Mesenchymal stem cell (in vitro differentiated cells and primary cell): Measurements from ENCODE around the gene WRAP53.

Experiments
- DNase-seq: peaks from one replicate; pipeline ENCODE4 v3.0.0-alpha.2; 2013
- H2AFZ ChIP-seq: one replicate; pipeline ENCODE4 v1.6.1; 2013; ENCODE audit warnings: low read depth, mild to moderate bottlenecking, control low read depth, inconsistent platforms, low read length, moderate library complexity
- H2AK5ac ChIP-seq: 2 replicates; pipeline ENCODE4 v1.6.1; 2013; ENCODE audit warnings: low read length, moderate library complexity, mild to moderate bottlenecking, inconsistent platforms; ENCODE audit not compliant: severe bottlenecking
- H2BK120ac ChIP-seq: one replicate; pipeline ENCODE4 v1.6.1; 2013; ENCODE audit warnings: low read depth, mild to moderate bottlenecking, inconsistent platforms, low read length, moderate library complexity
- H2BK12ac ChIP-seq, 2 experiments: one replicate each; pipeline ENCODE4 v1.6.1; 2013; ENCODE audit warnings: inconsistent platforms in 2 of 2, low read length in 2 of 2, mild to moderate bottlenecking in 2 of 2, moderate library complexity in 2 of 2, control low read depth in 1 of 2
- H2BK15ac ChIP-seq: one replicate; pipeline ENCODE4 v1.6.1; 2013; ENCODE audit warnings: mild to moderate bottlenecking, low read depth, inconsistent platforms; ENCODE audit not compliant: poor library complexity, severe bottlenecking
- H2BK5ac ChIP-seq: 2 replicates; pipeline ENCODE4 v1.6.1; 2013; ENCODE audit warnings: low read depth, mild to moderate bottlenecking, low read length, control low read depth, inconsistent platforms; ENCODE audit not compliant: poor library complexity, severe bottlenecking
- H3K14ac ChIP-seq, 2 experiments: one replicate each; pipeline ENCODE4 v1.6.1; 2013; ENCODE audit warnings: inconsistent platforms in 2 of 2, low read length in 2 of 2, control low read depth in 1 of 2, mild to moderate bottlenecking in 1 of 2, moderate library complexity in 1 of 2
- H3K18ac ChIP-seq, 2 experiments: one replicate each; pipeline ENCODE4 v1.6.1; 2013; ENCODE audit warnings: inconsistent platforms in 2 of 2, low read length in 2 of 2, control low read depth in 1 of 2, low read depth in 1 of 2, mild to moderate bottlenecking in 1 of 2
- H3K23ac ChIP-seq, 2 experiments: one replicate each; pipeline ENCODE4 v1.6.1; 2013; ENCODE audit warnings: inconsistent platforms in 2 of 2, low read length in 2 of 2, mild to moderate bottlenecking in 2 of 2, moderate library complexity in 2 of 2, control low read depth in 1 of 2
- H3K27ac ChIP-seq: 2 replicates; pipeline ENCODE4 v1.5.1; 2013; ENCODE audit warnings: mild to moderate bottlenecking, moderate library complexity, low read length, control low read depth, inconsistent platforms; ENCODE audit not compliant: poor library complexity, severe bottlenecking
- H3K27me3 ChIP-seq, 2 experiments: 2 replicates each; pipeline versions ENCODE4 v1.6.1 to v1.7.0; 2013; ENCODE audit warnings: low read length in 2 of 2, mild to moderate bottlenecking in 2 of 2, moderate library complexity in 2 of 2, control low read depth in 1 of 2, inconsistent platforms in 1 of 2; ENCODE audit not compliant: control insufficient read depth in 1 of 2, insufficient read depth in 1 of 2
- H3K36me3 ChIP-seq, 2 experiments: 2 replicates each; pipeline versions ENCODE4 v1.6.1 to v1.7.0; 2013; ENCODE audit warnings: low read length in 2 of 2, control low read depth in 1 of 2, inconsistent platforms in 1 of 2, low read depth in 1 of 2, mild to moderate bottlenecking in 1 of 2; ENCODE audit not compliant: insufficient read depth in 2 of 2, control insufficient read depth in 1 of 2
- H3K4ac ChIP-seq, 2 experiments: one replicate each; pipeline ENCODE4 v1.6.1; 2013; ENCODE audit warnings: inconsistent platforms in 2 of 2, low read length in 2 of 2, mild to moderate bottlenecking in 2 of 2, moderate library complexity in 2 of 2, control low read depth in 1 of 2, low read depth in 1 of 2
- H3K4me1 ChIP-seq: 2 replicates; pipeline ENCODE4 v1.6.1; 2013; ENCODE audit warnings: low read depth, low read length, control low read depth; ENCODE audit not compliant: control insufficient read depth, insufficient read depth
- H3K4me2 ChIP-seq: 2 replicates; pipeline ENCODE4 v1.6.1; 2013; ENCODE audit warnings: low read length, mild to moderate bottlenecking, inconsistent platforms; ENCODE audit not compliant: poor library complexity, severe bottlenecking
- H3K4me3 ChIP-seq, 2 experiments: 2 replicates each; pipeline versions ENCODE4 v1.5.1 to v1.7.0; 2013; ENCODE audit warnings: low read length in 2 of 2, mild to moderate bottlenecking in 2 of 2, control low read depth in 1 of 2, low read depth in 1 of 2; ENCODE audit not compliant: insufficient read depth in 1 of 2
- H3K79me1 ChIP-seq: replicated peaks from 2 replicates; pipeline ENCODE4 v1.6.1; 2013; ENCODE audit warnings: mild to moderate bottlenecking, control low read depth, low read length, inconsistent platforms; ENCODE audit not compliant: poor library complexity, severe bottlenecking
- H3K9ac ChIP-seq: 2 replicates; pipeline ENCODE4 v1.7.0; 2013; ENCODE audit warnings: mild to moderate bottlenecking, low read length, moderate library complexity
- H3K9me3 ChIP-seq: 2 replicates; pipeline ENCODE4 v1.7.0; 2013; ENCODE audit warnings: mild to moderate bottlenecking, low read length; ENCODE audit not compliant: control insufficient read depth
- H4K8ac ChIP-seq: one replicate; pipeline ENCODE4 v1.6.1; 2013; ENCODE audit warnings: inconsistent platforms, mild to moderate bottlenecking, low read length, moderate library complexity
- H4K91ac ChIP-seq: one replicate; pipeline ENCODE4 v1.6.1; 2013; ENCODE audit warnings: mild to moderate bottlenecking, low read length, inconsistent platforms
- WGBS: methylation state at CpG from one replicate; pipeline ENCODE4 v1.1.7; 2013; ENCODE audit warnings: mixed read lengths; 5-methylcytosine and 5-hydroxymethylcytosine counted together

WRAP53 gene

DNA sequence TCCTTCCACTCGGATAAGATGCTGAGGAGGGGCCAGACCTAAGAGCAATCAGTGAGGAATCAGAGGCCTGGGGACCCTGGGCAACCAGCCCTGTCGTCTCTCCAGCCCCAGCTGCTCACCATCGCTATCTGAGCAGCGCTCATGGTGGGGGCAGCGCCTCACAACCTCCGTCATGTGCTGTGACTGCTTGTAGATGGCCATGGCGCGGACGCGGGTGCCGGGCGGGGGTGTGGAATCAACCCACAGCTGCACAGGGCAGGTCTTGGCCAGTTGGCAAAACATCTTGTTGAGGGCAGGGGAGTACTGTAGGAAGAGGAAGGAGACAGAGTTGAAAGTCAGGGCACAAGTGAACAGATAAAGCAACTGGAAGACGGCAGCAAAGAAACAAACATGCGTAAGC is 13.3 kb upstream of the WRAP53 start:
- H3K4me2 ChIP-seq, result no peak overlapping the region
- H3K9ac ChIP-seq, result no peak overlapping the region
- no peak overlapping the region for H3K23ac ChIP-seq
- no peak overlapping the region for H3K18ac ChIP-seq
- H3K27ac ChIP-seq, result no peak overlapping the region
- no peak overlapping the region for H3K4ac ChIP-seq
- H3K4me3 ChIP-seq, result no peak overlapping the region
- H3K14ac ChIP-seq, result no peak overlapping the region
- H2BK120ac ChIP-seq, result no peak overlapping the region
- peaks cover 45 to 59% of the 10 kb centered on the region in 2 experiments for H3K36me3 ChIP-seq
- H2AK5ac ChIP-seq, result no peak overlapping the region
- peaks cover 22% of the 10 kb centered on the region for H3K79me1 ChIP-seq
- no peak overlapping the region for H2BK5ac ChIP-seq
- H2BK15ac ChIP-seq, result no peak overlapping the region
- no peak overlapping the region for H2BK12ac ChIP-seq
- H4K8ac ChIP-seq, result no peak overlapping the region
- WGBS, result 91% methylated on average over 14 of the region's 14 CpGs
- no peak overlapping the region for H4K91ac ChIP-seq
- H3K9me3 ChIP-seq, result peaks cover 10% of the 10 kb centered on the region
- H3K27me3 ChIP-seq, result no peaks in the 10 kb centered on the region
- no peak overlapping the region for H2AFZ ChIP-seq
- no peak for DNase-seq
- peaks cover 7% of the 10 kb centered on the region for H3K4me1 ChIP-seq

DNA sequence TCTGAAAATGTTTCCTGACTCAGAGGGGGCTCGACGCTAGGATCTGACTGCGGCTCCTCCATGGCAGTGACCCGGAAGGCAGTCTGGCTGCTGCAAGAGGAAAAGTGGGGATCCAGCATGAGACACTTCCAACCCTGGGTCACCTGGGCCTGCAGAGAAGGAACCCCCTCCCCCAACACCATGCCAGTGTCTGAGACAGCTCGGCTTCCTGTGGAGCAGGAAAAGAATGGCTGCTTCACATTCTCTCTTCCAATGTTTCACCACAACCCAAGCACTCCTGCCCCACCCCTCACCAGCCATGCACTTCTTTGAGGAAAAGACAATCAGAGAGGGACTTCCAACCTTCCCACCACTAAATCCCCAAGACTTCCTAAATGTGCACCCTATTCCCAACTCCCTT is 11.7 kb upstream of the WRAP53 start:
- WGBS, result 92% methylated on average over 5 of the region's 5 CpGs
- H3K14ac ChIP-seq, result no peak overlapping the region
- peaks cover 10% of the 10 kb centered on the region for H3K9me3 ChIP-seq
- H2AK5ac ChIP-seq, result no peak overlapping the region
- no peak overlapping the region for H2BK12ac ChIP-seq
- peaks cover 22% of the 10 kb centered on the region for H3K79me1 ChIP-seq
- no peaks in the 10 kb centered on the region for H3K27me3 ChIP-seq
- H2AFZ ChIP-seq, result no peak overlapping the region
- H2BK15ac ChIP-seq, result no peak overlapping the region
- no peak overlapping the region for H3K27ac ChIP-seq
- no peak overlapping the region for H3K4me2 ChIP-seq
- no peak overlapping the region for H4K91ac ChIP-seq
- peaks cover 36 to 43% of the 10 kb centered on the region in 2 experiments for H3K36me3 ChIP-seq
- no peak overlapping the region for H3K18ac ChIP-seq
- H3K23ac ChIP-seq, result no peak overlapping the region
- H3K4me3 ChIP-seq, result no peak overlapping the region
- no peak overlapping the region for H2BK5ac ChIP-seq
- no peak overlapping the region for H3K4ac ChIP-seq
- DNase-seq, result no peak
- H3K4me1 ChIP-seq, result peaks cover 7% of the 10 kb centered on the region
- H3K9ac ChIP-seq, result no peak overlapping the region
- no peak overlapping the region for H2BK120ac ChIP-seq
- H4K8ac ChIP-seq, result no peak overlapping the region

DNA sequence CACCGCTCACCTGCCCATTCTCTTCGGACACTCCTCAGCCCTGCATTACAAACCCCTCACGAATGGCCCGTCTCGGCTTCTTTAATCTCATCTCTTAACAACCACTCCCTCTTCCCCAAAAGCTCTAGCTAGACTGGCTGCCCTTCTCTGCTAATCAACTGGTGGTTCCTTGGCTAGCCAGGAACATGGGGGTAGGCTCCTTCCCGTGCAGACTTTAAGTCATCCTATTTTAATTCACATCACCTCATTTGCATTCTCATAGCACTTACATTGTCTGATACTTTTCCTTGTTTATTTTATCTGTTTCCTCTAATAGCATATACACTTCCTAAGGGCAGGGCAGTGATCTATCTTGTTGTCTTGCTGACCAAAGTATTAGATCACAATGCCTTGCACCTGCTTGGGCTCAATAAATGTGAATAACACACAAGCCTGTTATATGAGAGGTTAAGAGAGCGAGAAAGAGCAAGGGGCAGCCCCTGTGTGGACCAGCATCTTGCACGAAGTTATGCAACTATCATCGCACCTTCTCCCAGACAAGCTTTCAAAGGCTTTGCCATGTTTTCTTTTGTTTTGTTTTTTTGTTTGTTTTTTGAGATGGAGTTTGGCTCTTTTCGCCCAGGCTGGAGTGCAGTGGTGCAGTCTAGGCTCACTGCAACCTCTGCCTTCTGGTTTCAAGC is 10.7 kb upstream of the WRAP53 start:
- Histone ChIP-seq H3K4ac (no peak overlapping the region), H3K4me3 (no peak overlapping the region), H3K79me1 (peaks cover 22% of the 10 kb centered on the region), H4K8ac (no peak overlapping the region), H4K91ac (no peak overlapping the region), H3K27ac (no peak overlapping the region), H3K18ac (no peak overlapping the region), H2BK15ac (no peak overlapping the region), H2BK120ac (no peak overlapping the region), H2BK12ac (no peak overlapping the region), H3K14ac (no peak overlapping the region), H3K23ac (no peak overlapping the region), H3K9ac (peak overlapping the region; percentile 6), H3K27me3 (no peaks in the 10 kb centered on the region), H3K9me3 (peaks cover 10% of the 10 kb centered on the region), H3K4me1 (peaks cover 7% of the 10 kb centered on the region), H2AK5ac (no peak overlapping the region), H3K36me3 (peaks cover 29 to 35% of the 10 kb centered on the region in 2 experiments), H2BK5ac (no peak overlapping the region), H2AFZ (no peak overlapping the region), H3K4me2 (no peak overlapping the region)
- 59% methylated on average over 10 of the region's 10 CpGs for WGBS
- no peak for DNase-seq

DNA sequence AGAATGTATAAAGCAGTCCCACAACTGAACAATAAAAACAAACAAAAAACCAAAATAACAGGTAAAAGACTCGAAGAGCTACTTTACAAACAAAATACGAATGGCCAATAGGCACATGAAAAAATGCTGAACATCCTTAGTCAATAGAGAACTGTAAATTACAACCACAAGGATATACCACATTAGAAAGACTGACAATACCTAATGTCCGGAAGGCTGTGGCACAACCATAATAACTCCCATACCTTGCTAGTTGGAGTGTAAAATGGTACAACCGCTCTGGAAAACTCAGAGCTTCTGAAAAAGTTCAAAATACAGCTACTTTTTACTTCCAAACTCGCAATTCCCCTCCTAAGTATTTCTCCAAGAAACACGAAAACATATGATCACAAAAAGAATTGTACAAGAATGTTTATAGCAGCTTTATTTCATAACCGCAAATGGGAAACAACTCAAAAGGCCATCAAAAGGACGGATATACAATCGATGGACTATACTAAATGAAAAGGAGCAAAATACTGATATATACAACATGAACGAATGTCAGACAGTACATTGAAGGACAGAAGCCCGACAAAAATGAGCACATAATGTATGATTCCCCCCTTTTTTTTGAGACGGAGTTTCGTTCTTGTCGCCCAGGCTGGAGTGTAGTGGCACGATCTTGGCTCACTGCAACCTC is 3.3 kb upstream of the WRAP53 start:
- Histone ChIP-seq H3K18ac (no peak overlapping the region), H2BK15ac (no peak overlapping the region), H3K23ac (no peak overlapping the region), H3K14ac (no peak overlapping the region), H3K36me3 (peaks cover 0 to 7% of the 10 kb centered on the region in 2 experiments), H3K79me1 (peaks cover 11% of the 10 kb centered on the region), H3K4me1 (peaks cover 10% of the 10 kb centered on the region), H3K9ac (peak overlapping the region; percentile 100), H4K91ac (no peak overlapping the region), H3K4me3 (peak overlapping the region in 1 of 2 experiments; percentile 100), H3K9me3 (no peaks in the 10 kb centered on the region), H3K4ac (no peak overlapping the region), H2AK5ac (no peak overlapping the region), H2BK12ac (no peak overlapping the region), H3K27me3 (no peaks in the 10 kb centered on the region), H3K4me2 (peak overlapping the region; percentile 92), H2AFZ (no peak overlapping the region), H2BK5ac (no peak overlapping the region), H2BK120ac (no peak overlapping the region), H3K27ac (no peak overlapping the region), H4K8ac (no peak overlapping the region)
- WGBS, result 96% methylated on average over 15 of the region's 15 CpGs
- DNase-seq, result no peak
